GM18907 (cell line): ENCODE measurements around the gene STARD9.

Source experiments
- ATAC-seq: cut with Tn5 transposase; IDR thresholded peaks from one replicate; pipeline ENCODE4 v1.9.1; 2021; ENCODE audit warnings: mild to moderate bottlenecking, moderate library complexity; ENCODE audit not compliant: unreplicated experiment

The STARD9 gene

DNA sequence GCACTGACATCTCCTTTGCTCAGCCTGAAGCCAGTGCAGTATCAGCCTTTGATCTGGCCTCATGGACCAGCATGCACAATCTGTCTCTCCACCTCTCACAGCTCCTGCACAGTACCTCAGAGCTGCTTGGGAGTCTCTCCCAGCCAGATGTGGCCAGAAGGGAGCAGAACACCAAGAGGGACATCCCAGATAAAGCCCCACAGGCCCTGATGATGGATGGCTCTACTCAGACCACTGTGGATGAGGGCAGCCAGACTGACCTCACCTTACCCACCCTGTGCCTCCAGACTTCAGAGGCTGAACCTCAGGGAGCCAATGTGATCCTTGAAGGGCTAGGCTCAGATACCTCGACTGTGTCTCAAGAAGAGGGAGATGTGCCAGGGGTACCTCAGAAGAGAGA, 117.1 kb downstream of the STARD9 start:
- no peak for ATAC-seq

- no peak for ATAC-seq
These were observed 117.6 kb downstream of the STARD9 start for GRCh38 chr15:42692997-42693396.

DNA sequence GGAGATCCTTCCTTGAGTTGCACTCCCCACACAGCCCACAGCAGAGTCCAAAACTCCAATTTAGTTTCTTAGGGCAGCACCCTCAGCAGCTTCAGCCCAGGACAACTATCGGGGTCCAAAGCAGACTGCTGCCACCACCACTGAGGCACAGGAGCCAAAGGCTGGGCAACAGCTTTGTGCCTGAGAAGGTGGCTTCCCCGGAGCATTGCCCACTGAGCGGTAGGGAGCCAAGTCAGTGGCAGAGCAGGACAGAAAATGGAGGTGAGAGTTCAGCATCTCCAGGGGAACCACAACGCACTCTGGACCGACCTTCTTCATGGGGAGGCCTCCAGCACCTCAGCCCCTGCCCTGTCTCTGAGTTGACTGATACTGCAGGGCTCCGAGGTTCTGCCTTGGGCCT, 118.1 kb downstream of the STARD9 start:
- ATAC-seq, result no peak

DNA sequence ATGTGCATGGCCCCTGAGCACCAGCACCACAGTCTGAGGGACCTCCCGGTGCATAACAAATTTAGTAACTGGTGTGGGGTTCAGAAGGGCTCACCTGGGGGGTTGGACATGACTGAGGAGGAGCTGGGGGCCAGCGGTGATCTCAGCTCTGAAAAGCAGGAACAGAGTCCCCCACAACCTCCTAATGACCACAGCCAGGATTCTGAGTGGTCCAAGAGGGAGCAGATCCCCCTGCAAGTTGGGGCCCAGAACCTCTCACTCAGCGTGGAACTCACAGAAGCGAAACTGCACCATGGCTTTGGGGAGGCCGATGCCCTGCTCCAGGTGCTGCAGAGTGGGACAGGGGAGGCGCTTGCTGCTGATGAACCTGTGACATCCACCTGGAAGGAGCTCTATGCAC, 118.5 kb downstream of the STARD9 start:
- no peak for ATAC-seq

- ATAC-seq, result no peak
These were observed 119.0 kb downstream of the STARD9 start for GRCh38 chr15:42694398-42694797.

DNA sequence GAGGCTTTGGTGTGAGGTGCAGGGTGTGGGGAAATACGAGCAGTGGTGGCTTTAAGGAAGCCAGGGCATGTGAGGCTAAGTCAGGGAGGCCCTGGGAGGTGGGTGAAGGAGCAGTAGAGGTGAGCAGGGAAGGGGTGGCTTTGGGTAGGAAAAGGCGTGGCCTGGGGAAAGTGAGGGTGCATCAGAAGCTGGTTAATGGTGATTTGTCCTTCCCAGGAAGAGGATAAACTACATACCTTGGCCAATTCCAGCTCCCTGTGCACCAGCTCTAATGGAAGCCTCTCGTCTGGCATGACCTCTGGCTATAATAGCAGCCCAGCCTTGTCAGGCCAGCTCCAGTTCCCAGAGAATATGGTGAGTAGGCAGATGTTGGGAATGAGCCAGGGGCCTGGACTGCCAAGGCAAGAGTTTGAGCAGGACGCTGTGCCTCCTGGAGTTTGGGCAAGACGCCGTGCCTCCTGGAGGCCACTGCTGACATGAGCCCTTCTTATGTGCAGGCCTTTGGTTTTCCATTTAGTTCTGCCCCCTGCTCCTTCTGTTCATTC, 120.2 kb downstream of the STARD9 start:
- ATAC-seq, result no peak

DNA sequence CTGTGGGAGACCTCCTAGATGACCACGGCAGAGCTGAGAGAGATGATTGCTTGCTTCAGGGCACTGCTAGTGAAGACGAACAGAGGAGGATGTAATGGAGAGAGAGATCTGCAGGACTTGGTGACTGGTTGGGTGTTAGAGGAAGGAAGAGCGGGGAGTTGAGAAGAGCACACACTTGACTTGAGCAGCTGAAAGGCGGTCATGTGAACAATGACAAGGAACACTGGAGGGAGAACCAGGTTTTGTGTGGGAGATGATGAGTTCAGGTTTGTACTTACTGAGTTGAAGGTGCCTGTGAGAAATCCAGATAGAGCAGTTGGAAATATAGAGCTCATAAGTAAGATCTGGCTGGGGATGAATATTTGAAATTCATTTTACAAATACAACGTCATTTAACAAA, 121.2 kb downstream of the STARD9 start:
- ATAC-seq, result no peak

- no peak for ATAC-seq
These were observed 129.1 kb downstream of the STARD9 start for GRCh38 chr15:42704492-42704926.

GRCh38 chr15:42705336-42705735, 129.9 kb downstream of the STARD9 start:
- no peak for ATAC-seq

- ATAC-seq, result no peak
These were observed 131.7 kb downstream of the STARD9 start for GRCh38 chr15:42707068-42707467.

- ATAC-seq, result no peak
These were observed 132.6 kb downstream of the STARD9 start for GRCh38 chr15:42707873-42708544.

DNA sequence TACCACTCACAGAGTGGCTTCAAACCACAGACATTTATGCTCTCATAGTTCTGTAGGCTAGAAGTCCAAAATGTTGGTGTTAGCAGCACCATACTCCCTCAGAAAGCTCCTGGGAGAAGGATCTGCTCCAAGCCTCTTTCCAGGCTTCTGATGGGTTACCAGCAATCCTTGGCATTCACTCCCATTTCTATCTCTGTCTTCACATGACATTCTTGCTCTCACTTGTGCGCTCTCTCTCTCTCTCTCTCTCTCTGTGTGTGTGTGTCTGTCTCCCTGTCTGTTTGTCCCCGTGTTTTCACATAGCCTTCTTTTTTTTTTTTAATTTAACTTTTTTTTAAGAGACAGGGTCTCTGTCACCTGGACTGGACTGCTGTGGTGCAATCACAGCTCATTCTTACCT, 135.3 kb downstream of the STARD9 start:
- ATAC-seq, result no peak

- ATAC-seq, result no peak
These were observed 136.3 kb downstream of the STARD9 start for GRCh38 chr15:42711746-42712145.

- no peak for ATAC-seq
These were observed 137.2 kb downstream of the STARD9 start for GRCh38 chr15:42712584-42712983.

DNA sequence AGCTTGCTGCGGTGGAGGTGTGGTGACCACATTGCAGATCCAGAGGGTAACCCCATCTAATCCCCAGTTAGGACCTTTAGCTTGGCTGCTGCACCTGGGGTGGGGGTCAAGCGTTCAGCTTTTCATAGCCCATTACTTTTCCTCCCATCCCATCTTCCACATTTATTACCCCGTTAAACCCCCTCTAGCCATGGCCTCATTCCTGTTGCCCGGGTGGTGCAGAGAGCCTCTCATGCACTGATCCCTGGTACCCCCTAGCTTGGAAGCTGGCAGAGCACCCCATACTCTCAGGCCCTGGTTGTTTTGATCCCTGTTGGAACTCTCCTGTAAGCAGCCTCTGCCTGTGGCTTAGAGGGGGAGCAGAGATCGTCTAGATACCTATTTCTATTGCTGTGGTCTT, 140.7 kb downstream of the STARD9 start:
- ATAC-seq, result no peak

DNA sequence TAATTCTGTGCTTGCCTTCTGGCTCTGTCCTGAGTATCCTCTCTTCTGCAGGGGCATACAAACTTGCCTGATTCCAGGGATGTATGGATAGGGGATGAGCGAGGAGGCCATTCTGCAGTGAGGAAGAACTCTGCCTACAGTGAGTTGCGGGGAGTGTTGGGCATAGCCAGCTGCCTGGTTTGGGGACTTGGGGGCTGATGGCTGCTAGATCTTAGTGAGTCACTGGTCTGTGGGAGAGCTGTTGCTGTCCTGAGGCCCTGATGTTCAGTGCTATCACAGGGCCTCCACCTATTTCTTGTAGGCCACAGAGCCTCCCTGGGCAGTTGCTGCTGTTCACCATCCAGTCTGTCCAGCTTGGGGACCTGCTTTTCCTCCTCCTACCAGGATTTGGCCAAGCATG, 141.2 kb downstream of the STARD9 start:
- no peak for ATAC-seq

GRCh38 chr15:42719043-42719442, 143.6 kb downstream of the STARD9 start:
- ATAC-seq, result no peak

DNA sequence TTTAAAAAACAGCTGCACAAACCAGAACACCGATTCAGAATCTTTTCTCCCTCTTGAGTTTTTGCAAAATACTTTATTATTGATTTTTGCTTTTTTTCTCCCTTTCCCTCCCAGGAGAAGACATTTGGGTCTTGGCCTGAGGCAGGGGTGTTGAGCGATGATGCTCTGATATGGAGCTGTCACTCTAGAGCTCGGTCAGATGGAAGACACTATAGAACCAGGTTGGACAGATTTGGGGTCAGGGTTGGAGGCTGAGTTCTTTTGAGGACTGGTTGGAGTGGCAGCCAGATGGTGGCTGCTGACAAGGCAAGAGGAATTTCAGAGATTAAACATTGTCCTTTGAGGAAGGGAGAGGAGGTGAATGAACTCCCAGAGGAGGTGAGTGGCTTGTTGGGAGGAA, 144.7 kb downstream of the STARD9 start:
- no peak for ATAC-seq

GRCh38 chr15:42721016-42721415, 145.6 kb downstream of the STARD9 start:
- ATAC-seq, result no peak

- no peak for ATAC-seq
These were observed 146.5 kb downstream of the STARD9 start for GRCh38 chr15:42721916-42722315.

DNA sequence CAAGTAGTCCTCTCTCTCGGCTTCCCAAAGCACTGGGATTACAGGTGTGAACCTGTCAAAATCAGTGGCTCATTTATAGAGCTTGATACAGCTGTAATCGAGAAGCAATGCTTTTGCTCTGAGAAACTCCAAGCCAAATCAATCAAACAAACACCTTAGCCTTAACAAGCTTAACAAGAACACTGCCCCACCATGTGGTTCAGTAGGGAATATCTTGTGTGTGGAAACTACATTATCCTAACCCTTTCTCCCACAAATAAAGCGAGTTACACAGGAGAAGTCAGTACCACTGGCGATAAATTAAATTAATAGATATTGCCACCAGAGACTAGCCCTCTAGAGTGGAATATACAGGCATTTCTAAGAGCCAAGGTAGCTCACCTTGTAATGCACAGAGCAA, 147.7 kb downstream of the STARD9 start:
- no peak for ATAC-seq

- no peak for ATAC-seq
These were observed 148.9 kb downstream of the STARD9 start for GRCh38 chr15:42724276-42724675.

DNA sequence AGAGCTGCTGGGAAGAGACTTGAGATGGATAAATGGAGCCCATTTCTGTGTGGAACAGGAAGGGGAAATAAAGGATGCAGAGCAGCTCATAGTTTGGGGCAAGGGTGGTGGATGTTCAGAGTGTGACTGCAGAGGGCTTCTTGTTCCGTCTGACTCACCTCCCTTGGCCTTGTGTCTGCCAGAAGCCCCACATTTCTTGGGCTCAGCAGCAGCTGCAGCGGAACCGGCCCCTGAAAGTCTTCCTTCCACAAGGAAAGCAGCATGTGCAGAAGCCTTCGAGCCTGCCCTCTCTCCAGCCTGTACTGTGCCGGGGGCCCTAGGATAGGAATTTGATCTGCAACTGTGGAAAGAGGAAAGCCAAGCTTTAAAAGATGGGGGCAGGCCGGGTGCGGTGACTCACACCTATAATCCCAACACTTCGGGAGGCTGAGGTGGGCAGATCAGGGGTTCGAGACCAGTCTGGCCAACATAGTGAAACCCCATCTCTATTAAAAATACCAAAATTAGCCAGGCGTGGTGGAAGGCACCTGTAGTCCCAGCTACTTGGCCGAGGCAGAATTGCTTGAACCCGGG, 150.0 kb downstream of the STARD9 start:
- ATAC-seq, result no peak
